Activated T-helper 17 cell treated with anti-CD3 and anti-CD28 coated beads, Interleukin-2, amount 50 U/mL, for 72 hours (primary cell): Measurements from ENCODE around the gene ATIC. TPM values are rescaled to one million over a fixed set of nuclear protein-coding genes. Genes with fewer than 3 reads are reported as not detected.
A peak's percentile ranks its signal among the peaks of the same experiment; 100 is the strongest.

Source experiments
- ATAC-seq: fragments of 150-1000 bp; cut with Tn5 transposase; replicated peaks from 2 replicates; pipeline ENCODE4 v1.10.0; 2021; ENCODE audit warnings: mild to moderate bottlenecking, moderate library complexity
- H3K27ac Mint-ChIP-seq: one replicate; pipeline ENCODE4 v1.8.0; 2022; ENCODE audit warnings: mixed read lengths
- H3K27me3 Mint-ChIP-seq: one replicate; pipeline ENCODE4 v1.8.0; 2022; ENCODE audit warnings: mixed read lengths
- H3K36me3 Mint-ChIP-seq: one replicate; pipeline ENCODE4 v1.8.0; 2022; ENCODE audit warnings: low read depth, mild to moderate bottlenecking, mixed read lengths
- H3K4me1 Mint-ChIP-seq: one replicate; pipeline ENCODE4 v1.8.0; 2022; ENCODE audit warnings: mixed read lengths
- H3K4me3 Mint-ChIP-seq: one replicate; pipeline ENCODE4 v1.8.0; 2022; ENCODE audit warnings: mild to moderate bottlenecking, mixed read lengths
- H3K9me3 Mint-ChIP-seq: one replicate; pipeline ENCODE4 v1.8.0; 2022; ENCODE audit warnings: mixed read lengths
- total RNA-seq, 2 donors: library from RNA; stranded (reverse); gene quantifications; one replicate each; pipeline ENCODE4 v1.2.3, GENCODE V29; 2022

Gene ATIC
- 100 to 1,000 TPM; 117 to 247 TPM for total RNA-seq

- Mint-ChIP-seq H3K36me3 (peaks cover 43% of the 10 kb centered on the region), H3K4me3 (peak within 1 kb of the TSS; percentile 91), H3K9me3 (no peaks in the 10 kb centered on the region), H3K4me1 (peaks cover 17% of the 10 kb centered on the region), H3K27ac (peak within 1 kb of the TSS; percentile 90), H3K27me3 (no peaks in the 10 kb centered on the region)
- ATAC-seq, result peak; percentile 98
Observed at GRCh38 chr2:215311625-215312396, at the start of gene ATIC. Gene ATIC, plus strand, starts transcription at chr2:215312059. Its CDS starts 84 bp downstream, at chr2:215312143.

- Mint-ChIP-seq H3K36me3 (no peaks in the 10 kb centered on the region), H3K9me3 (no peaks in the 10 kb centered on the region), H3K27me3 (no peaks in the 10 kb centered on the region), H3K4me1 (no peaks in the 10 kb centered on the region), H3K4me3 (no peak overlapping the region), H3K27ac (no peak overlapping the region)
- ATAC-seq, result no peak
Observed at GRCh38 chr2:215262303-215262702, 49.6 kb upstream of the ATIC start.

- Mint-ChIP-seq H3K27me3 (peaks cover 4% of the 10 kb centered on the region), H3K9me3 (no peaks in the 10 kb centered on the region), H3K4me3 (no peak overlapping the region), H3K27ac (no peak overlapping the region), H3K36me3 (no peaks in the 10 kb centered on the region), H3K4me1 (no peaks in the 10 kb centered on the region)
- no peak for ATAC-seq
Observed at GRCh38 chr2:215262741-215263362, 49.0 kb upstream of the ATIC start.

- Mint-ChIP-seq H3K36me3 (no peaks in the 10 kb centered on the region), H3K27ac (no peak overlapping the region), H3K4me3 (no peak overlapping the region), H3K4me1 (no peaks in the 10 kb centered on the region), H3K9me3 (no peaks in the 10 kb centered on the region), H3K27me3 (peaks cover 5% of the 10 kb centered on the region)
- no peak for ATAC-seq
Observed at GRCh38 chr2:215264374-215264773, 47.5 kb upstream of the ATIC start.

- H3K4me3 Mint-ChIP-seq, result no peak overlapping the region
- ATAC-seq, result no peak
- no peaks in the 10 kb centered on the region for H3K9me3 Mint-ChIP-seq
- peaks cover 5% of the 10 kb centered on the region for H3K27me3 Mint-ChIP-seq
- no peaks in the 10 kb centered on the region for H3K4me1 Mint-ChIP-seq
- H3K36me3 Mint-ChIP-seq, result no peaks in the 10 kb centered on the region
- H3K27ac Mint-ChIP-seq, result no peak overlapping the region
Observed at GRCh38 chr2:215269397-215270117, 42.3 kb upstream of the ATIC start.

- Mint-ChIP-seq H3K4me3 (no peak overlapping the region), H3K27ac (no peak overlapping the region), H3K4me1 (no peaks in the 10 kb centered on the region), H3K27me3 (peaks cover 5% of the 10 kb centered on the region), H3K9me3 (no peaks in the 10 kb centered on the region), H3K36me3 (no peaks in the 10 kb centered on the region)
- no peak for ATAC-seq
Observed at GRCh38 chr2:215270118-215270451, 41.8 kb upstream of the ATIC start.

- peaks cover 5% of the 10 kb centered on the region for H3K27me3 Mint-ChIP-seq
- no peak overlapping the region for H3K27ac Mint-ChIP-seq
- no peak for ATAC-seq
- no peaks in the 10 kb centered on the region for H3K4me1 Mint-ChIP-seq
- H3K9me3 Mint-ChIP-seq, result no peaks in the 10 kb centered on the region
- H3K4me3 Mint-ChIP-seq, result no peak overlapping the region
- H3K36me3 Mint-ChIP-seq, result no peaks in the 10 kb centered on the region
Observed at GRCh38 chr2:215271446-215271845, 40.4 kb upstream of the ATIC start.

GRCh38 chr2:215272918-215273317, 38.9 kb upstream of the ATIC start:
- ATAC-seq, result peak; percentile 94
- Mint-ChIP-seq H3K9me3 (no peaks in the 10 kb centered on the region), H3K36me3 (no peaks in the 10 kb centered on the region), H3K27me3 (peaks cover 1% of the 10 kb centered on the region), H3K4me1 (no peaks in the 10 kb centered on the region), H3K4me3 (no peak overlapping the region), H3K27ac (peak overlapping the region; percentile 16)

GRCh38 chr2:215274829-215275228, 37.0 kb upstream of the ATIC start:
- Mint-ChIP-seq H3K27ac (no peak overlapping the region), H3K27me3 (no peaks in the 10 kb centered on the region), H3K9me3 (no peaks in the 10 kb centered on the region), H3K4me1 (no peaks in the 10 kb centered on the region), H3K4me3 (no peak overlapping the region), H3K36me3 (no peaks in the 10 kb centered on the region)
- no peak for ATAC-seq

GRCh38 chr2:215275824-215276223, 36.0 kb upstream of the ATIC start:
- no peaks in the 10 kb centered on the region for H3K4me1 Mint-ChIP-seq
- no peaks in the 10 kb centered on the region for H3K9me3 Mint-ChIP-seq
- ATAC-seq, result no peak
- H3K27ac Mint-ChIP-seq, result no peak overlapping the region
- H3K4me3 Mint-ChIP-seq, result no peak overlapping the region
- no peaks in the 10 kb centered on the region for H3K27me3 Mint-ChIP-seq
- H3K36me3 Mint-ChIP-seq, result no peaks in the 10 kb centered on the region

- Mint-ChIP-seq H3K27me3 (no peaks in the 10 kb centered on the region), H3K9me3 (no peaks in the 10 kb centered on the region), H3K4me3 (no peak overlapping the region), H3K4me1 (no peaks in the 10 kb centered on the region), H3K36me3 (no peaks in the 10 kb centered on the region), H3K27ac (no peak overlapping the region)
- peak; percentile 53 for ATAC-seq
Observed at GRCh38 chr2:215277944-215278343, 33.9 kb upstream of the ATIC start.

- Mint-ChIP-seq H3K4me3 (no peak overlapping the region), H3K27me3 (no peaks in the 10 kb centered on the region), H3K9me3 (no peaks in the 10 kb centered on the region), H3K36me3 (no peaks in the 10 kb centered on the region), H3K27ac (no peak overlapping the region), H3K4me1 (no peaks in the 10 kb centered on the region)
- ATAC-seq, result no peak
Observed at GRCh38 chr2:215280326-215280725, 31.5 kb upstream of the ATIC start.

GRCh38 chr2:215283221-215283620, 28.6 kb upstream of the ATIC start:
- no peaks in the 10 kb centered on the region for H3K9me3 Mint-ChIP-seq
- no peak overlapping the region for H3K4me3 Mint-ChIP-seq
- H3K4me1 Mint-ChIP-seq, result no peaks in the 10 kb centered on the region
- H3K36me3 Mint-ChIP-seq, result no peaks in the 10 kb centered on the region
- no peak for ATAC-seq
- no peak overlapping the region for H3K27ac Mint-ChIP-seq
- H3K27me3 Mint-ChIP-seq, result no peaks in the 10 kb centered on the region

GRCh38 chr2:215286309-215286708, 25.6 kb upstream of the ATIC start:
- Mint-ChIP-seq H3K36me3 (no peaks in the 10 kb centered on the region), H3K9me3 (no peaks in the 10 kb centered on the region), H3K4me1 (peaks cover 4% of the 10 kb centered on the region), H3K27me3 (no peaks in the 10 kb centered on the region), H3K27ac (no peak overlapping the region), H3K4me3 (no peak overlapping the region)
- no peak for ATAC-seq
